A549 (cell line): ENCODE measurements around the gene ANKRD13A. TPM values are rescaled to one million over a fixed set of nuclear protein-coding genes. Genes with fewer than 3 reads are reported as not detected.
"Not testable (repeated sequence)": the region's sequence is repeated elsewhere in the genome, so short reads cannot be mapped to it uniquely, and the experiment has no call there.

Experiments used
- ATAC-seq, 2 experiments: fragments of 200-7000 bp in 1 of 2; fragments of >200 bp in 1 of 2; cut with Nextera tagmentation in 1 of 2; cut with Tn5 transposase in 1 of 2; 3 replicates each; pipeline versions ENCODE4 v1.8.0 to v1.9.1; 2018 to 2020; ENCODE audit warnings: mild to moderate bottlenecking in 1 of 2, moderate library complexity in 1 of 2
- CTCF ChIA-PET: fragments of 300-600 bp; sonication (Branson Sonifier 250); formaldehyde crosslinking; extraction: SDS; loops from one replicate; lab custom pipeline; 2021; ENCODE audit warnings: antibody characterized with exemption, inconsistent platforms; lab: Yijun Ruan, JAX
- POLR2A ChIA-PET: fragments of 350-600 bp; formaldehyde crosslinking; extraction: SDS; loops from one replicate; lab custom pipeline; 2021; ENCODE audit warnings: antibody characterized with exemption, inconsistent platforms; lab: Yijun Ruan, JAX
- DNase-seq, 2 experiments: peaks; one replicate each; pipeline versions ENCODE4 v3.0.0 to v3.0.0-alpha.2; 2011 to 2016; ENCODE audit warnings: low read depth in 1 of 2, low spot score in 1 of 2
- FAIRE-seq: peaks from 2 replicates; lab custom pipeline; 2011; peaks lifted over from hg19 to GRCh38; lab: Jason Lieb, UNC
- H3K27ac ChIP-seq, 2 experiments: fragments of >200 bp; sonication (Bioruptor Twin); formaldehyde crosslinking; 3 replicates each; pipeline ENCODE4 v1.5.1; 2016 to 2017
- H3K4me1 ChIP-seq: fragments of >200 bp; sonication (Bioruptor Twin); formaldehyde crosslinking; 3 replicates; pipeline ENCODE4 v1.6.1; 2016
- H3K4me2 ChIP-seq: fragments of >200 bp; sonication (Bioruptor Twin); formaldehyde crosslinking; 3 replicates; pipeline ENCODE4 v1.6.1; 2016
- H3K4me3 ChIP-seq: fragments of >200 bp; sonication (Bioruptor Twin); formaldehyde crosslinking; 3 replicates; pipeline ENCODE4 v1.5.1; 2016
- H3K9me3 ChIP-seq: fragments of >200 bp; sonication (Bioruptor Twin); formaldehyde crosslinking; 3 replicates; pipeline ENCODE4 v1.6.1; 2016
- BHLHE40 ChIP-seq: IDR thresholded peaks from 2 replicates; pipeline ENCODE4 v1.6.1; 2012; ENCODE audit warnings: low read depth, low read length, inconsistent platforms
- EHMT2 ChIP-seq: fragments of 200-600 bp; sonication (generic); IDR thresholded peaks from 2 replicates; pipeline ENCODE4 v1.6.1; 2016; ENCODE audit warnings: antibody characterized with exemption, low read depth, mild to moderate bottlenecking, moderate library complexity
- FOSB ChIP-seq: fragments of 250-450 bp; sonication (Bioruptor Pico); IDR thresholded peaks from 2 replicates; pipeline ENCODE4 v1.5.0; 2020; ENCODE audit warnings: mild to moderate bottlenecking, moderate library complexity
- FOSL2 ChIP-seq, 2 experiments: fragments of 450-650 bp in 1 of 2; fragments of >200 bp in 1 of 2; sonication (Bioruptor Twin) in 1 of 2; formaldehyde crosslinking; IDR thresholded peaks; 2 replicates each; pipeline versions ENCODE4 v1.5.0 to v1.6.1; 2016 to 2020; ENCODE audit warnings: mild to moderate bottlenecking in 1 of 2, moderate library complexity in 1 of 2
- GATA3 ChIP-seq: IDR thresholded peaks from 2 replicates; pipeline ENCODE4 v1.6.1; 2012; ENCODE audit warnings: borderline replicate concordance
- HDAC2 ChIP-seq: fragments of 200-600 bp; sonication (generic); IDR thresholded peaks from 2 replicates; pipeline ENCODE4 v1.6.1; 2016
- HEYL ChIP-seq: fragments of 250-450 bp; sonication (Bioruptor Pico); IDR thresholded peaks from 2 replicates; pipeline ENCODE4 v1.8.0; 2021; ENCODE audit warnings: mild to moderate bottlenecking, moderate library complexity
- HOXB5 ChIP-seq: fragments of 250-450 bp; sonication (Bioruptor Pico); IDR thresholded peaks from 2 replicates; pipeline ENCODE4 v1.5.0; 2020; ENCODE audit warnings: mild to moderate bottlenecking, moderate library complexity
- JUN ChIP-seq, 2 experiments: fragments of >200 bp; sonication (Bioruptor Twin); formaldehyde crosslinking; IDR thresholded peaks; 2 replicates in 1 of 2; 3 replicates in 1 of 2; pipeline ENCODE4 v1.6.1; 2016 to 2017
- KDM5A ChIP-seq: fragments of 200-600 bp; sonication (generic); IDR thresholded peaks from 2 replicates; pipeline ENCODE4 v1.6.1; 2016; ENCODE audit warnings: antibody characterized with exemption, mild to moderate bottlenecking
- MAZ ChIP-seq: fragments of 150-350 bp; IDR thresholded peaks from 2 replicates; pipeline ENCODE4 v1.6.1; 2014; ENCODE audit warnings: antibody characterized with exemption, low read depth, low read length, borderline replicate concordance
- PHF8 ChIP-seq: fragments of 200-600 bp; sonication (generic); IDR thresholded peaks from 2 replicates; pipeline ENCODE4 v1.6.1; 2016; ENCODE audit warnings: low read depth, mild to moderate bottlenecking, antibody characterized with exemption, moderate library complexity, borderline replicate concordance
- POLR2A ChIP-seq: IDR thresholded peaks from 2 replicates; pipeline ENCODE4 v1.6.1; 2012; ENCODE audit warnings: mild to moderate bottlenecking, low read length
- POLR2AphosphoS2 ChIP-seq: conservative IDR thresholded peaks from 2 replicates; pipeline ENCODE4 v1.6.1; 2012; ENCODE audit warnings: low read length, improper control_type of control experiment, inconsistent platforms
- RFX5 ChIP-seq: fragments of 450-650 bp; IDR thresholded peaks from 2 replicates; pipeline ENCODE4 v1.7.1; 2014; ENCODE audit warnings: antibody characterized with exemption, mild to moderate bottlenecking, moderate library complexity
- SMC3 ChIP-seq: fragments of >200 bp; sonication (Bioruptor Twin); formaldehyde crosslinking; IDR thresholded peaks from 3 replicates; pipeline ENCODE4 v1.6.1; 2018; ENCODE audit warnings: inconsistent platforms
- ZNF302 ChIP-seq: fragments of 250-450 bp; sonication (Bioruptor Pico); IDR thresholded peaks from 2 replicates; pipeline ENCODE4 v1.9.0; 2021; ENCODE audit warnings: inconsistent platforms, mild to moderate bottlenecking, moderate library complexity
- WGBS: methylation state at CpG from one replicate; pipeline ENCODE4 v1.1.6; 2017; ENCODE audit errors: missing lambda C conversion rate; 5-methylcytosine and 5-hydroxymethylcytosine counted together
- polyA plus RNA-seq, 4 experiments: library from polyadenylated mRNA; depleted of rRNA in 3 of 4; stranded (reverse); fragments of >200 nt; fragmentation: RNase III in 1 of 4; extraction: RNeasy Plus Mini Kit Qiagen cat#74134 plus additional on column Dnase treatment in 1 of 4; gene quantifications; 2 replicates in 3 of 4; 3 replicates in 1 of 4; pipeline ENCODE4 v1.2.3, GENCODE V29; 2011 to 2017
- TF ChIP-seq, protein P1 (sequence below): IDR thresholded peaks from 2 replicates; pipeline ENCODE4 v1.6.1; 2012
- TF ChIP-seq, protein P2 (sequence below): fragments of 450-650 bp; IDR thresholded peaks from 2 replicates; pipeline ENCODE4 v1.6.1; 2014; ENCODE audit warnings: antibody characterized with exemption
- TF ChIP-seq, protein P3 (sequence below): fragments of 250-450 bp; sonication (Bioruptor Pico); IDR thresholded peaks from 2 replicates; pipeline ENCODE4 v1.5.0; 2020; ENCODE audit warnings: low read depth, mild to moderate bottlenecking, moderate library complexity
- TF ChIP-seq, protein P4 (sequence below): fragments of 200-600 bp; sonication (generic); IDR thresholded peaks from 2 replicates; pipeline ENCODE4 v1.6.1; 2016; ENCODE audit warnings: antibody characterized with exemption, mild to moderate bottlenecking, moderate library complexity
- TF ChIP-seq, protein P5 (sequence below): IDR thresholded peaks from 2 replicates; pipeline ENCODE4 v1.6.1; 2012

ANKRD13A gene
- polyA plus RNA-seq, 2 of the 4 experiments (the other 2 are of a cell fraction), result 12.1 to 23.8 TPM

DNA sequence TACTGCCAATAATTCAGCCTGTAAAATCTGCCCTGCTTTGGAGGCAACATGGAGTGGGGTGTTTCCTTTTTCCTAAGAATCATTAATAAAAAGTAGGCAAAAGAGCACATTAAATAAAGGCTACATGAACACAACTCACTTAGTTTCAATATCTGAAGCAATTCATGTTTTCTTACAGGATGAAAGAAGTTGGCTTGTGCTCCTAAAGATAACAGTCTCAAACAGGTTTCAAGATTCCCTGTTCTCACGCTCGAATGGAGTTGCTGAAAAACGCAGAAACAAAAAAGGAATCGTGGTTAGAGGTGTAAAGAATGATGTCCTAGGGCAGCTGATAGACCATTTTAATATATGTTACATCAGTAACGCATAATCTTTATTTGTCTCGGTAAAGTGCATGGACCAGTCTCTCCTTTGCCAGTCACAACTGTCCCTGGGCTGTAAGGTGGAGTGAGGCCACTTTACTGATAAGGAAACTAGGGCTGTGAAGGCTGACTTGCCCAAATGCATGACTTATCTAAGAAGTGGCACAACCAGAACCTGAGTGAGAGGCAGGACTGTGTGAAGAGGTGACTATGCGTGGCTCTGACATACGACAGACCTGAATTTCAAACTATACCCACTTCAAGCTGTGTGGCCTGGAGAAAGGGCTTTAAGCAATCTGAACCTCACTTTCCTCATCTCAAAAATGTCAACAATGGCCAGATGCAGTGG, 15.6 kb upstream of the ANKRD13A start:
- Histone ChIP-seq H3K4me2 (no peak overlapping the region), H3K4me1 (no peaks in the 10 kb centered on the region), H3K27ac (no peak overlapping the region), H3K4me3 (no peak overlapping the region), H3K9me3 (no peaks in the 10 kb centered on the region)
- ATAC-seq (no peak), FAIRE-seq (no peak), DNase-seq (no peak)
- 94% methylated on average over 8 of the region's 8 CpGs for WGBS
- CTCF ChIA-PET, result interaction anchor here (0.9 kb wide), 1 partner anchor 20 kb away, joined by 3 read pairs; no protein-coding TSS in a partner anchor
- no peak for TF ChIP-seq POLR2A
- TF ChIP-seq, protein P1, sequence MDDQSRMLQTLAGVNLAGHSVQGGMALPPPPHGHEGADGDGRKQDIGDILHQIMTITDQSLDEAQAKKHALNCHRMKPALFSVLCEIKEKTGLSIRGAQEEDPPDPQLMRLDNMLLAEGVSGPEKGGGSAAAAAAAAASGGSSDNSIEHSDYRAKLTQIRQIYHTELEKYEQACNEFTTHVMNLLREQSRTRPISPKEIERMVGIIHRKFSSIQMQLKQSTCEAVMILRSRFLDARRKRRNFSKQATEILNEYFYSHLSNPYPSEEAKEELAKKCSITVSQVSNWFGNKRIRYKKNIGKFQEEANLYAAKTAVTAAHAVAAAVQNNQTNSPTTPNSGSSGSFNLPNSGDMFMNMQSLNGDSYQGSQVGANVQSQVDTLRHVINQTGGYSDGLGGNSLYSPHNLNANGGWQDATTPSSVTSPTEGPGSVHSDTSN, result no peak
- POLR2A ChIA-PET, result no interaction called here

DNA sequence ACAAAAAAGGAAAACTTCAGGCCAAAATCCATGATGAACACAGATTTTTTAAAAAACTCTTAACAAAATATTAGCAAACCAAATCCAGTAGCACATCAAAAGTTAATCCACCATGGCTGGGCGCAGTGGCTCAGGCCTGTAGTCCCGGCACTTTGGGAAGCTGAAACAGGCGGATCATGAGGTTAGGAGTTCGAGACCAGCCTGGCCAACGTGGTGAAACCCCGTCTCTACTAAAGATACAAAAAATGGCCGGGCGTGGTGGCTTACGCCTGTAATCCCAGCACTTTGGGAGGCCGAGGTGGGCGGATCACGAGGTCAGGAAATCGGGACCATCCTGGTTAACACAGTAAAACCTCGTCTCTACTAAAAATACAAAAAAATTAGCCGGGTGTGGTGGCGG, 13.0 kb upstream of the ANKRD13A start:
- CTCF ChIA-PET, H3K4me3 ChIP-seq, FAIRE-seq, H3K27ac ChIP-seq, H3K9me3 ChIP-seq, ATAC-seq, H3K4me2 ChIP-seq, H3K4me1 ChIP-seq, POLR2A ChIA-PET, DNase-seq: not testable (repeated sequence)
- WGBS, result 92% methylated on average over 16 of the region's 16 CpGs

DNA sequence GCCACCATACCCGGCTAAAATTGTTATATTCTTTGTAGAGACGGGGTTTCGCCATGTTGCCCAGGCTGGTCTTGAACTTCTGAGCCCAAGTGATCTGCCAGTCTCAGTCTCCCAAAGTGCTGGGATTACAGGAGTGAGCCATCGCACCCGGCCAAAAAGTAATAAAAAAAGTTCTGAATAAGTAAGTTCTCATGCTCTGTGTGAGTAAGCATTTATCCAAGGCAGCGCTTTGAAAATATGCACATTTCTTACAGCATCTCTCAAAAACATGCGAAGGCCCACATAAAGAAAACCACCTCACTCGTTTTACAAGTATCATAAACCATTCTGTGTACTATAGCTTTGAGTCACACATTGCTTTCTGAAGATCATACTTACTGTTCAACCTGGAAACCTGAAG, 11.6 kb upstream of the ANKRD13A start:
- Histone ChIP-seq H3K4me2 (no peak overlapping the region), H3K27ac (no peak overlapping the region), H3K4me3 (no peak overlapping the region), H3K9me3 (no peaks in the 10 kb centered on the region), H3K4me1 (no peaks in the 10 kb centered on the region)
- CTCF ChIA-PET, result interaction anchor here (0.8 kb wide), 1 partner anchor 11 kb away, joined by 3 read pairs; no protein-coding TSS in a partner anchor
- POLR2A ChIA-PET, result no interaction called here
- FAIRE-seq (no peak), ATAC-seq (no peak), DNase-seq (no peak)
- 90% methylated on average over 8 of the region's 8 CpGs for WGBS
- TF ChIP-seq ZNF302 (CRISPR knock-in tag) (no peak), HDAC2 (no peak), HEYL (CRISPR knock-in tag) (no peak)
- TF ChIP-seq, protein P2, sequence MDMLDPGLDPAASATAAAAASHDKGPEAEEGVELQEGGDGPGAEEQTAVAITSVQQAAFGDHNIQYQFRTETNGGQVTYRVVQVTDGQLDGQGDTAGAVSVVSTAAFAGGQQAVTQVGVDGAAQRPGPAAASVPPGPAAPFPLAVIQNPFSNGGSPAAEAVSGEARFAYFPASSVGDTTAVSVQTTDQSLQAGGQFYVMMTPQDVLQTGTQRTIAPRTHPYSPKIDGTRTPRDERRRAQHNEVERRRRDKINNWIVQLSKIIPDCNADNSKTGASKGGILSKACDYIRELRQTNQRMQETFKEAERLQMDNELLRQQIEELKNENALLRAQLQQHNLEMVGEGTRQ, result no peak

DNA sequence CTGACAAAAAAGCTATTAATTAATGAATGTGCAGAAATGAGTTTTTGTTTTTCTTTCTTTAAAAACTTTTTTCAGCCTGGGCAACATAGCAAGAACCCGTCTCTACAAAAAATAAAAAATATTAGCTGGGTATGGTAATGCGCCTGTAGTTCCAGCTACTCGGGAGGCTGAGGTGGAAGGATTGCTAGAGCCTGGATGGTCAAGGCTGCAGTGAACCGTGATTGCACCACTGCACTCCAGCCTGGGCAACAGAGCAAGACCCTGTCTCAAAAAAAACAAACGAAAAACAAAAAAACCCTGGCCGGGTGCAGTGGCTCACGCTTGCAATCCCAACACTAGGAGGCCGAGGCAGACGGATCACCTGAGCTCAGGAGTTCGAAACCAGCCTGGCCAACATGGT, 11.0 kb upstream of the ANKRD13A start:
- WGBS, result 86% methylated on average over 10 of the region's 10 CpGs
- Histone ChIP-seq H3K4me1 (no peaks in the 10 kb centered on the region), H3K4me3 (no peak overlapping the region), H3K27ac (no peak overlapping the region), H3K4me2 (no peak overlapping the region), H3K9me3 (no peaks in the 10 kb centered on the region)
- FAIRE-seq (no peak), DNase-seq (no peak), ATAC-seq (no peak)
- CTCF ChIA-PET, result interaction anchor here (0.7 kb wide), 1 partner anchor 176 kb away, joined by 3 read pairs; no protein-coding TSS in a partner anchor
- POLR2A ChIA-PET, result no interaction called here
- TF ChIP-seq FOSB (CRISPR knock-in tag) (no peak), PHF8 (no peak), FOSL2 (IDR thresholded peaks at IDR 0.05) (no peak), FOSL2 (CRISPR knock-in tag; IDR thresholded peaks at IDR 0.05) (no peak), HOXB5 (CRISPR knock-in tag) (no peak), POLR2AphosphoS2 (no peak), JUN (IDR thresholded peaks at IDR 0.05) (no peak), MAZ (no peak), SMC3 (no peak), GATA3 (no peak), RFX5 (no peak), ZNF302 (CRISPR knock-in tag) (no peak), KDM5A (no peak), HDAC2 (no peak), BHLHE40 (no peak), EHMT2 (no peak)
- TF ChIP-seq, protein P3, sequence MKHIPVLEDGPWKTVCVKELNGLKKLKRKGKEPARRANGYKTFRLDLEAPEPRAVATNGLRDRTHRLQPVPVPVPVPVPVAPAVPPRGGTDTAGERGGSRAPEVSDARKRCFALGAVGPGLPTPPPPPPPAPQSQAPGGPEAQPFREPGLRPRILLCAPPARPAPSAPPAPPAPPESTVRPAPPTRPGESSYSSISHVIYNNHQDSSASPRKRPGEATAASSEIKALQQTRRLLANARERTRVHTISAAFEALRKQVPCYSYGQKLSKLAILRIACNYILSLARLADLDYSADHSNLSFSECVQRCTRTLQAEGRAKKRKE (CRISPR knock-in tag), result no peak
- TF ChIP-seq, protein P4, sequence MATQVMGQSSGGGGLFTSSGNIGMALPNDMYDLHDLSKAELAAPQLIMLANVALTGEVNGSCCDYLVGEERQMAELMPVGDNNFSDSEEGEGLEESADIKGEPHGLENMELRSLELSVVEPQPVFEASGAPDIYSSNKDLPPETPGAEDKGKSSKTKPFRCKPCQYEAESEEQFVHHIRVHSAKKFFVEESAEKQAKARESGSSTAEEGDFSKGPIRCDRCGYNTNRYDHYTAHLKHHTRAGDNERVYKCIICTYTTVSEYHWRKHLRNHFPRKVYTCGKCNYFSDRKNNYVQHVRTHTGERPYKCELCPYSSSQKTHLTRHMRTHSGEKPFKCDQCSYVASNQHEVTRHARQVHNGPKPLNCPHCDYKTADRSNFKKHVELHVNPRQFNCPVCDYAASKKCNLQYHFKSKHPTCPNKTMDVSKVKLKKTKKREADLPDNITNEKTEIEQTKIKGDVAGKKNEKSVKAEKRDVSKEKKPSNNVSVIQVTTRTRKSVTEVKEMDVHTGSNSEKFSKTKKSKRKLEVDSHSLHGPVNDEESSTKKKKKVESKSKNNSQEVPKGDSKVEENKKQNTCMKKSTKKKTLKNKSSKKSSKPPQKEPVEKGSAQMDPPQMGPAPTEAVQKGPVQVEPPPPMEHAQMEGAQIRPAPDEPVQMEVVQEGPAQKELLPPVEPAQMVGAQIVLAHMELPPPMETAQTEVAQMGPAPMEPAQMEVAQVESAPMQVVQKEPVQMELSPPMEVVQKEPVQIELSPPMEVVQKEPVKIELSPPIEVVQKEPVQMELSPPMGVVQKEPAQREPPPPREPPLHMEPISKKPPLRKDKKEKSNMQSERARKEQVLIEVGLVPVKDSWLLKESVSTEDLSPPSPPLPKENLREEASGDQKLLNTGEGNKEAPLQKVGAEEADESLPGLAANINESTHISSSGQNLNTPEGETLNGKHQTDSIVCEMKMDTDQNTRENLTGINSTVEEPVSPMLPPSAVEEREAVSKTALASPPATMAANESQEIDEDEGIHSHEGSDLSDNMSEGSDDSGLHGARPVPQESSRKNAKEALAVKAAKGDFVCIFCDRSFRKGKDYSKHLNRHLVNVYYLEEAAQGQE, result no peak
- TF ChIP-seq, protein P5, sequence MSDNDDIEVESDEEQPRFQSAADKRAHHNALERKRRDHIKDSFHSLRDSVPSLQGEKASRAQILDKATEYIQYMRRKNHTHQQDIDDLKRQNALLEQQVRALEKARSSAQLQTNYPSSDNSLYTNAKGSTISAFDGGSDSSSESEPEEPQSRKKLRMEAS, result no peak
- TF ChIP-seq, protein P2, result no peak
